Measurements from ENCODE around the gene ZFP57.

DNA sequence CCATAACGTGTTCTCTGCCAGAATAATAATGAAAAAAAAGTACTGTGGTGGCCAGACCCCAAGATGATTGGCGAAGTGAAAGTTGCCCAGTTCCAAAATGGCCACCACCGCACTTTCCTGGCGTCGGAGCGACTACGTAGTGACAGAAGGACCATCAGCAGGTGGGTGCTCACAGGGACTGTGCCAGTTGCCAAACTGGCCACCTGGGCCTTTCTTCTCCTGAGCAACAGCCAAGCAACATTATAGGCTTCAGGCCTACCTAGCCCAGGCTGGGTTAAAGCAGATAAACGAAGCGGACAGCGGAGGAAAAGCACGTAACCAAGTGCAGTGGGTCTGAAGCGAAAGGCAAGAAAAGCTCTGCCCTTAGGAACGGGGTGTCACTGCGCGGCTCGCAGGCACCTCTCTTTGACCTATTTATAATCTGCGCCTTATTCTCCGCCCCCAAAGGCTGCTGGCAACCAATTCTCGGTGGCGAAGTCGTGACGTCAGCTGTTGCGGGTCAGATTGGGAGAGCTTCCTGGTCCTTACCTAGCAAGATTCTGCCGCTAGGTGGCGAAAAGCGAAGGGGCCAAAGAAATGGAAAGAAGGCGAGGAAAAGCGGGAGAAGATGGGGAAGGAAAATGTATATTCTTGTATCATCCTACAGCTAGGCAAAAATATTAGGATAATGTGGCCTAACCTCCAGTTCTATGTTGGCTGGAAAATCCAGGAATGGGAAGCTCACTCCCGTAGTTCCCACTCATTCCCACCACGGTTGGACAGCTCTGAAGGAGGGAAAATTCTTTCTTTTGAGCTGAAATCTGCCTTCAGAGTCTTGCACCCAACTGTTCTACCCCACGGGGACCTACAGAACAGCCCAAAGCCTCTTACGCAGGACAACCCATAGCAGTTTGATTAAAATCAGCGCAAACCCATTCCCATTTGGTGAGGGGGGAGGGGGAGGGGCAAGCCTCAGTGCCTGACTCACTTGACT, 31.0 kb downstream of the ZFP57 start:
- TF ChIP-seq, protein P1, sequence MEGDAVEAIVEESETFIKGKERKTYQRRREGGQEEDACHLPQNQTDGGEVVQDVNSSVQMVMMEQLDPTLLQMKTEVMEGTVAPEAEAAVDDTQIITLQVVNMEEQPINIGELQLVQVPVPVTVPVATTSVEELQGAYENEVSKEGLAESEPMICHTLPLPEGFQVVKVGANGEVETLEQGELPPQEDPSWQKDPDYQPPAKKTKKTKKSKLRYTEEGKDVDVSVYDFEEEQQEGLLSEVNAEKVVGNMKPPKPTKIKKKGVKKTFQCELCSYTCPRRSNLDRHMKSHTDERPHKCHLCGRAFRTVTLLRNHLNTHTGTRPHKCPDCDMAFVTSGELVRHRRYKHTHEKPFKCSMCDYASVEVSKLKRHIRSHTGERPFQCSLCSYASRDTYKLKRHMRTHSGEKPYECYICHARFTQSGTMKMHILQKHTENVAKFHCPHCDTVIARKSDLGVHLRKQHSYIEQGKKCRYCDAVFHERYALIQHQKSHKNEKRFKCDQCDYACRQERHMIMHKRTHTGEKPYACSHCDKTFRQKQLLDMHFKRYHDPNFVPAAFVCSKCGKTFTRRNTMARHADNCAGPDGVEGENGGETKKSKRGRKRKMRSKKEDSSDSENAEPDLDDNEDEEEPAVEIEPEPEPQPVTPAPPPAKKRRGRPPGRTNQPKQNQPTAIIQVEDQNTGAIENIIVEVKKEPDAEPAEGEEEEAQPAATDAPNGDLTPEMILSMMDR (IDR thresholded peaks at IDR 0.05; ENCODE audit: insufficient read depth, low read depth, low read length), result peak; percentile 99
- no peak for TF ChIP-seq EZH2 (IDR thresholded peaks at IDR 0.05; ENCODE audit: insufficient read depth, low read length)

Measured in astrocyte (in vitro differentiated cells and primary cell).